CD4-positive, alpha-beta memory T cell (primary cell): ENCODE data around the gene GCN1. TPM values are rescaled to one million over a fixed set of nuclear protein-coding genes. Genes with fewer than 3 reads are reported as not detected.

ENCODE experiments used
- CTCF ChIA-PET: fragments of 350-600 bp; sonication (Branson Sonifier 250); formaldehyde crosslinking; loops from one replicate; lab custom pipeline; 2021; ENCODE audit warnings: inconsistent platforms; ENCODE audit not compliant: partially characterized antibody; lab: Charles Lee
- POLR2A ChIA-PET: fragments of 350-600 bp; sonication (Branson Sonifier 250); formaldehyde crosslinking; loops from one replicate; lab custom pipeline; 2021; ENCODE audit not compliant: partially characterized antibody; lab: Charles Lee
- DNase-seq, 5 donors: peaks; one replicate each; pipeline versions ENCODE4 v3.0.0 to v3.0.0-alpha.2; 2020 to 2022; ENCODE audit warnings: mixed read lengths in 1 of 5
- H3K27ac ChIP-seq: one replicate; pipeline ENCODE4 v1.7.0; 2013; ENCODE audit warnings: low read depth, low read length
- H3K27me3 ChIP-seq: 2 replicates; pipeline ENCODE4 v1.7.0; 2013; ENCODE audit warnings: mild to moderate bottlenecking, low read length, moderate library complexity; ENCODE audit not compliant: insufficient read depth
- H3K36me3 ChIP-seq: 2 replicates; pipeline ENCODE4 v1.7.0; 2013; ENCODE audit warnings: mild to moderate bottlenecking, low read length, moderate library complexity; ENCODE audit not compliant: insufficient read depth
- H3K4me1 ChIP-seq: 2 replicates; pipeline ENCODE4 v1.7.0; 2013; ENCODE audit warnings: mild to moderate bottlenecking, low read length, moderate library complexity; ENCODE audit not compliant: insufficient read depth
- H3K4me3 ChIP-seq, 2 donors: one replicate each; pipeline ENCODE4 v1.7.0; 2013; ENCODE audit warnings: low read length in 2 of 2, mild to moderate bottlenecking in 1 of 2
- H3K9me3 ChIP-seq, 2 donors: one replicate each; pipeline ENCODE4 v1.7.0; 2013; ENCODE audit warnings: low read length in 2 of 2, control low read depth in 1 of 2; ENCODE audit not compliant: control insufficient read depth in 1 of 2
- H3K27ac Mint-ChIP-seq, 7 donors: one replicate each; pipeline ENCODE4 v1.8.0; 2020 to 2021; ENCODE audit warnings: mixed read lengths in 7 of 7, mild to moderate bottlenecking in 6 of 7, inconsistent platforms in 3 of 7, moderate library complexity in 3 of 7
- H3K27me3 Mint-ChIP-seq, 2 donors: one replicate each; pipeline ENCODE4 v1.8.0; 2020 to 2021; ENCODE audit warnings: mixed read lengths in 2 of 2
- H3K36me3 Mint-ChIP-seq, 2 donors: one replicate each; pipeline ENCODE4 v1.8.0; 2020 to 2021; ENCODE audit warnings: mixed read lengths in 2 of 2, inconsistent platforms in 1 of 2, mild to moderate bottlenecking in 1 of 2
- H3K4me1 Mint-ChIP-seq, 4 donors: one replicate each; pipeline ENCODE4 v1.8.0; 2020 to 2021; ENCODE audit warnings: mixed read lengths in 4 of 4, mild to moderate bottlenecking in 1 of 4
- H3K4me3 Mint-ChIP-seq, 8 donors: one replicate each; pipeline ENCODE4 v1.8.0; 2020 to 2021; ENCODE audit warnings: mixed read lengths in 8 of 8, mild to moderate bottlenecking in 7 of 8, moderate library complexity in 6 of 8, inconsistent platforms in 3 of 8
- H3K9me3 Mint-ChIP-seq, 8 donors: one replicate each; pipeline ENCODE4 v1.8.0; 2020 to 2021; ENCODE audit warnings: mixed read lengths in 8 of 8, mild to moderate bottlenecking in 5 of 8, inconsistent platforms in 3 of 8, moderate library complexity in 1 of 8
- intact Hi-C: fragments of 100-400 bp; cut with micrococcal nuclease; formaldehyde crosslinking; loops from one replicate; pipeline ENCODE4 v1.15.1; 2023
- polyA plus RNA-seq, 2 donors: library from polyadenylated mRNA; unstranded; fragments of 300-500 nt; fragmentation: Illumina TruSeq; gene quantifications; one replicate each; pipeline ENCODE4 v1.2.3, GENCODE V29; 2021
- total RNA-seq, 2 experiments: library from RNA; stranded (reverse); gene quantifications; one replicate each; pipeline ENCODE4 v1.2.3, GENCODE V29; 2021

The GCN1 gene
- total and polyA plus RNA-seq, 4 experiments from 2014 or later, result 13.9 to 132 (median 78.1) TPM

GRCh38 chr12:120132863-120133385, 61.6 kb downstream of the GCN1 start:
- intact Hi-C loops, result no loop called here
- H3K27ac Mint-ChIP-seq, result peak overlapping the region in 1 of 7 donors; percentile 8
- peaks cover 89% of the 10 kb centered on the region for H3K36me3 ChIP-seq
- no peaks in the 10 kb centered on the region for H3K9me3 Mint-ChIP-seq
- H3K4me3 Mint-ChIP-seq, result no peak overlapping the region
- CTCF ChIA-PET, result no interaction called here
- no peak overlapping the region for H3K27ac ChIP-seq
- POLR2A ChIA-PET, result no interaction called here
- H3K36me3 Mint-ChIP-seq, result peaks cover 38 to 85% of the 10 kb centered on the region in 2 donors
- no peaks in the 10 kb centered on the region for H3K27me3 Mint-ChIP-seq
- no peak for DNase-seq
- H3K4me1 ChIP-seq, result no peaks in the 10 kb centered on the region
- H3K4me1 Mint-ChIP-seq, result no peaks in the 10 kb centered on the region
- H3K4me3 ChIP-seq, result no peak overlapping the region
- H3K27me3 ChIP-seq, result no peaks in the 10 kb centered on the region
- H3K9me3 ChIP-seq, result no peaks in the 10 kb centered on the region

- DNase-seq, result no peak
- ChIA-PET CTCF (no interaction called here), POLR2A (interaction anchor here (0.7 kb wide), 1 partner anchor 13 kb away, joined by 5 read pairs; no protein-coding TSS in a partner anchor)
- Mint-ChIP-seq H3K27ac (peak overlapping the region in 2 of 7 donors; percentile 60 to 69), H3K4me1 (no peaks in the 10 kb centered on the region), H3K4me3 (no peak overlapping the region), H3K36me3 (peaks cover 42 to 87% of the 10 kb centered on the region in 2 donors), H3K27me3 (no peaks in the 10 kb centered on the region), H3K9me3 (no peaks in the 10 kb centered on the region)
- H3K4me3 ChIP-seq, result no peak overlapping the region
- no peaks in the 10 kb centered on the region for H3K27me3 ChIP-seq
- intact Hi-C loops, result no loop called here
- no peaks in the 10 kb centered on the region for H3K4me1 ChIP-seq
- peaks cover 89% of the 10 kb centered on the region for H3K36me3 ChIP-seq
- no peak overlapping the region for H3K27ac ChIP-seq
- no peaks in the 10 kb centered on the region for H3K9me3 ChIP-seq
These were observed 62.3 kb downstream of the GCN1 start for GRCh38 chr12:120132054-120132836.

- Mint-ChIP-seq H3K4me1 (peaks cover 0 to 7% (median 0%) of the 10 kb centered on the region in 4 donors), H3K27ac (no peak overlapping the region), H3K27me3 (no peaks in the 10 kb centered on the region), H3K4me3 (no peak overlapping the region), H3K36me3 (peaks cover 47 to 86% of the 10 kb centered on the region in 2 donors), H3K9me3 (no peaks in the 10 kb centered on the region)
- H3K27me3 ChIP-seq, result no peaks in the 10 kb centered on the region
- CTCF ChIA-PET, result no interaction called here
- intact Hi-C loops, result no loop called here
- H3K36me3 ChIP-seq, result peaks cover 80% of the 10 kb centered on the region
- no peak overlapping the region for H3K27ac ChIP-seq
- no peaks in the 10 kb centered on the region for H3K9me3 ChIP-seq
- H3K4me1 ChIP-seq, result no peaks in the 10 kb centered on the region
- no peak for DNase-seq
- POLR2A ChIA-PET, result interaction anchor here (0.5 kb wide), 1 partner anchor 12 kb away, joined by 3 read pairs; no protein-coding TSS in a partner anchor
- H3K4me3 ChIP-seq, result no peak overlapping the region
These were observed 63.4 kb downstream of the GCN1 start for GRCh38 chr12:120131116-120131515.

GRCh38 chr12:120130011-120130410, 64.5 kb downstream of the GCN1 start:
- ChIA-PET CTCF (no interaction called here), POLR2A (no interaction called here)
- Histone ChIP-seq H3K4me3 (no peak overlapping the region), H3K27me3 (no peaks in the 10 kb centered on the region), H3K9me3 (no peaks in the 10 kb centered on the region), H3K27ac (no peak overlapping the region), H3K4me1 (no peaks in the 10 kb centered on the region), H3K36me3 (peaks cover 74% of the 10 kb centered on the region)
- Mint-ChIP-seq H3K27me3 (no peaks in the 10 kb centered on the region), H3K4me3 (no peak overlapping the region), H3K36me3 (peaks cover 46 to 78% of the 10 kb centered on the region in 2 donors), H3K9me3 (no peaks in the 10 kb centered on the region), H3K27ac (peak overlapping the region in 1 of 7 donors; percentile 65), H3K4me1 (peaks cover 0 to 14% (median 0%) of the 10 kb centered on the region in 4 donors)
- intact Hi-C loops, result no loop called here
- DNase-seq, result no peak

GRCh38 chr12:120126635-120127005, 67.9 kb downstream of the GCN1 start:
- Histone ChIP-seq H3K27me3 (no peaks in the 10 kb centered on the region), H3K9me3 (no peaks in the 10 kb centered on the region), H3K4me1 (peaks cover 24% of the 10 kb centered on the region), H3K4me3 (no peak overlapping the region), H3K27ac (no peak overlapping the region), H3K36me3 (peaks cover 40% of the 10 kb centered on the region)
- peak overlapping the region in 4 of 7 donors; percentile 65 to 80 (median 70) for H3K27ac Mint-ChIP-seq
- H3K4me1 Mint-ChIP-seq, result peaks cover 16 to 35% (median 20%) of the 10 kb centered on the region in 4 donors
- ChIA-PET CTCF (interaction anchor here (0.9 to 2.5 kb wide), 2 partner anchors 9 to 10 kb away, joined by 3 to 11 read pairs; partner anchors contain the start of gene RAB35), POLR2A (interaction anchor here (1.1 to 3.0 kb wide), 4 partner anchors 8 to 74 kb away, joined by 3 to 15 read pairs (median 6); partner anchors contain the start of genes RAB35 and RPLP0)
- H3K36me3 Mint-ChIP-seq, result peaks cover 24 to 46% of the 10 kb centered on the region in 2 donors
- no peak overlapping the region for H3K4me3 Mint-ChIP-seq
- no peaks in the 10 kb centered on the region for H3K9me3 Mint-ChIP-seq
- intact Hi-C loops, result no loop called here
- no peaks in the 10 kb centered on the region for H3K27me3 Mint-ChIP-seq
- DNase-seq, result no peak

- Mint-ChIP-seq H3K27me3 (no peaks in the 10 kb centered on the region), H3K4me1 (peaks cover 22 to 41% (median 26%) of the 10 kb centered on the region in 4 donors), H3K27ac (peak overlapping the region in 5 of 7 donors; percentile 18 to 67 (median 55)), H3K9me3 (no peaks in the 10 kb centered on the region), H3K4me3 (peak overlapping the region in 1 of 8 donors; percentile 13), H3K36me3 (peaks cover 20 to 40% of the 10 kb centered on the region in 2 donors)
- Histone ChIP-seq H3K27me3 (no peaks in the 10 kb centered on the region), H3K27ac (no peak overlapping the region), H3K4me3 (no peak overlapping the region), H3K4me1 (peaks cover 30% of the 10 kb centered on the region), H3K9me3 (no peaks in the 10 kb centered on the region), H3K36me3 (peaks cover 34% of the 10 kb centered on the region)
- CTCF ChIA-PET, result interaction anchor here (0.9 to 2.5 kb wide), 2 partner anchors 8 to 11 kb away, joined by 3 to 11 read pairs; partner anchors contain the start of gene RAB35
- POLR2A ChIA-PET, result interaction anchor here (0.8 to 3.0 kb wide), 5 partner anchors 9 to 133 kb away, joined by 3 to 15 read pairs (median 5); partner anchors contain the start of genes RAB35 and RPLP0
- intact Hi-C loops, result no loop called here
- no peak for DNase-seq
These were observed 68.5 kb downstream of the GCN1 start for GRCh38 chr12:120125792-120126634.
